MV-4-11 (cell line): ENCODE measurements around the gene FOLR3.
"Not testable (repeated sequence)": the region's sequence is repeated elsewhere in the genome, so short reads cannot be mapped to it uniquely, and the experiment has no call there.

Experiments
- DNase-seq: peaks from one replicate; lab custom pipeline; 2025; lab: John Stamatoyannopoulos, UW

Gene FOLR3

DNA sequence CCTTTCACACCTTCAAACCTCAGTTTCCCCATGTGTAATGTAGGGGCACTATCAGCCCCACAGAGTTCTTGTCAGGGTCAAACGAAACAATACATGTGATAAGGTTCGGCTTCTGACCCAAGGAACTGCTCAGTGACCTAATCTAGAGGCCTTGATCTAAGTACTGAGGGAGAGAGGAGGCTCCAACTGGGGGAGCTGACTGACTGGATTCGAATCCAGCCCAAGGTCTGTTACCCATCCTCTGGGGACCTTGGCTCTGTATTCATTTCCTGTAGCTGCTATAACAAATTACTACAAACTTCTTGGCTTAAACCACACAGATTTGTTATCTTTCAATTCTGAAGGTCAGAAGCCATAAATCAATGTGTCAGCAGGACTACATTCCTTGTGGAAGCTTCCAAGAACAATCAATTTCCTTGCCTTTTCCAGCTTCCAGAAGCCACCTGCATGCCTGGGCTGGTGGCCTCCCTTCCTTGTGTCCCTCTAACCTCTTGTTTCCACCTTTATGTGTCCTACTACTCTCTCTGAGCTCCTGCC is 12.3 kb upstream of the FOLR3 start:
- DNase-seq, result no peak

DNA sequence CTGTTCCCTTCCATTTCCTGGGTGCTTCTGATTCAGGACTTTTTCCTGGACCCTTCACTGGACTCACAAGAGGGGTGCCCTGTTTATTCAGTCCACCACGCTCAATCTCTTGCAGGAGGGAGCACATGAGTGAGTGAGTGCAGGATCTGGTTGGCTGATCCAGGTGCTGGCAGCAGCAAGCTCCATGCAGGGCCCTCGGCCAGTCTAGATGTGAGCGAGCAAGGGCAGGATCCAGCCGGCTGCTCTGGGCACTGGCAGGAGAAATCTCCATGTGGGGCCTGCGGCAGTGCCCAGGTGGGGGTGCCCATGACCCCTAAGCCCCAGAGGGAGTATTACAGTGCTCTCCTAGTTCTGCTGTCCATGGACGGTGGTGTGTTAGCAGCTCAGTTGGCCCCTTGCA is 11.5 kb upstream of the FOLR3 start:
- no peak for DNase-seq

DNA sequence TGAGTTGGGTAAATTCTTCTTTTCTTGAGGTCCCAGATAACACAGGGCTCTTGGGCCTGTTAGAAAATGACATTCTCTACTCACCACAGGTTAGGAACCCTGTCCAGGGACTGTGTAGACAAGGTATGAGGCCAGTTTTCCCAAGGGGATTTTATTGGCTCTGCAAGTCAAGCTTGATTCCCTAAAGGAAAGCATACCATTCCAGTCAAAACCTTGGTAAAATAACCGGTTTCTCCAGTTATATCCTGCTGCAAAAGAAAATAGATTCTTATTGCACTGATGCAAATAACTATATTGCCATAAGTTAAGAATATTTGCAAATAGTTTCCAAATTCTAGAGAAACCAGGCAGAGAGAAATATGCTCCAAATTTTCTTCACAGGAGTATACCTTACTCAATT is 9.6 kb upstream of the FOLR3 start:
- no peak for DNase-seq

DNA sequence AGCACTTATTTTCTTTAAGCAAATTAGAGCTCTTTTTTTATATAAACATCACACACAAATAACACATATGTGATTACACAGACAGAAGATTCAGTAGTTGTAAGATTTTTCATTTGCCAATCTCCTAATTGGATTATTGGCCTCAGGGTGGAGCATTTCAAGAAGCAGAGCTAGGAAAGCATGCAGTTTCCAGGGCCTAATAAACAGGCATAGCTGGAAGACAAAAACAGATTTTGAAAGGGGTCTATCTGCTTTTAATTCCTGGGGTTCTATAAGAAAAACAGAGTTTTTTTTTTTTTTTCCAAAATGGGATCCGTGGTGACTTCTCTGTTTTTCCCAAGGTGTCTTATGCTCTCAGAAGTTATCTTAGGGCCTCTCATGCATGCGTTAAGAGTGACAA is 7.6 kb upstream of the FOLR3 start:
- no peak for DNase-seq

DNA sequence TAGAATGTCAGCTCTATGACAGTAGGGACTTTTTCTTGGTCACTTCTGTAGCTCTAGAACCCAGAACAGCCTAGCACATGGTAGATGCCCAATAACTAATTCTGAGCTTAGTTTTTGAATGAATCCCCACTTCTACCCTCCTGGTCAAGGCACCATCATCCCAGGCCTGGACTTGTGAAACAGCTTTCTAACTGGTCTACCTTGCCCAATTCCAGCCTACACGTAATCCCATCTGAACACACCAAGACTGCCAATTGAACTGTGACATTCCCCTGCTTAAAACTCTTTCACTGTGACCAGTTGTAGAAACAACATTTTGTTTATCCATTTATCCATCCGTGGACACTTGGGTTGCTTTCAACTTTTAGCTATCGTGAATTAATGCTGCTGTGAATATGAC is 6.1 kb upstream of the FOLR3 start:
- no peak for DNase-seq

DNA sequence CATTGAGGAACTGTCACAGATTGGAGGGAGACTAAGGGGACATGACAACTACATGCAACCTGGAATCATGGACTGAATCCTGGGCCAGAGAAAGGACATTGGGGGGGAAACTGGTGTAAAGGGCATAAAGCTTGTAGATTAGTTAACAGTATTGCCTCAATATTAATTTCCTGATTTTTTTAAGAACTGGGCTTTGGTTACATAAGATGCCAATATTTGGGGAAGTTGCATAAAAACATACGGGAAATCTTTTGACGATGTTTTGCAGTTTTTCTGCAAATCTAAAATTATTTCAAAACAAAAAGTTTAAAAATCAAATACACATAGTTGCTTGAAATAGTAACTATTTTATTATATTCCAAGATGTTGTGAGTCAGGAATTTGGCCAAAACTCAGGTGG is 2.9 kb upstream of the FOLR3 start:
- peak; percentile 34 for DNase-seq

DNA sequence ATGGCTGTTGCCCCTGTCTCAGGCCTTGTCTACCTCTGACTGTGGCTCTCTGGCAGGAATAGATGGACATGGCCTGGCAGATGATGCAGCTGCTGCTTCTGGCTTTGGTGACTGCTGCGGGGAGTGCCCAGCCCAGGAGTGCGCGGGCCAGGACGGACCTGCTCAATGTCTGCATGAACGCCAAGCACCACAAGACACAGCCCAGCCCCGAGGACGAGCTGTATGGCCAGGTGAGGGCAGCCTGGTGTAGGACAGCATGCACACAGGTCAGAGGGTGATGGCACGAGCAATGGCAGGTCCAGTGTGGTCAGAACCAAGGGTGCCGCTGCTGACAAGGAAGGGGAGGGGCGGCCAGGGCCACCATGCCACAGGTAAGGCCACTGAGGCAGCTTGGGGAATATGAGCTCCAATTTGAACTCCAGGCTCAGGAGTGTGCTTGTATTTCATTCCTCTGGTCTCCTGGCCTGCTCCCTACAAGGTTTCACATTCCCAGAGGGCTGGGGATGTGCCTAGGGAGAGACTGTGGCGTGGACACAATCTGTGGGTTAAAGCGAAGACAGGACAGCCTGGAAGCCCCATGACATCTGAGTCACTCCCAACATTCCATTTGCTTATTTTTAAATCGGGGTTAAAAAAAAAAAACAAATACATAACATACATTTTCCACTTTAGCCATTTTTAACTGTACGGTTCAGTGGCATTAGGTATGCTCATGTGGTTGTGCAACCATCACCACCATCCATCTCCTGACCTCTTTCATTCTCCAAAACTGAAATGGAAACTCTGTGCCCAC is 562 bp downstream of the FOLR3 start:
- no peak for DNase-seq

DNA sequence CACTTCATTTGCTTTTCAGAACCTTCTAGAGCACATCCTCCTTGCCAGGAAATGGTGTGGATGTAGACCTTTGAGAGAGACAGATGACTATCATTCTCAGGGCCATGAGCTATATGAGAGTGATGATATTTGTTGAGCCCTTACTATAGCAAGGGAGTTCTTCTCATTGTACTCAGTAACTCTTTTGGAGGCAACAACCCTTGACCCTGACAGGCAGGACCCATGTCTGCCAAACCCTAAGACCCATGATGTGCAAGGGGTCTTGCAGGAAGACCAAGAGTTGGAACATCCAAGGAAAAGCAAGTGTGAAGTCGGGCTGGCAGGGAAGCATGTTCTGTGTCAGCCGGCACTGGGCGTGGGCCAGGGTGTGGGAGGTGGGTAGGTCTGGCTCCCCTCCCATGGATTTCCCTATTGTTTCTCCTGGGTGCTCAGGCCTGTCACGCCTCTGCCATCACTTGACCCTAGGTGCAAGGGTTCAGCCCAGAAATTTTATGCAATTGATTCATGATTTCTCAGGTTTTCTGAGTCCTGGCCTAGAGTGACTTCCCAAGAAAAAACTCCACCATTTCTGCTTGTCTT is 1.2 kb downstream of the FOLR3 start:
- no peak for DNase-seq

DNA sequence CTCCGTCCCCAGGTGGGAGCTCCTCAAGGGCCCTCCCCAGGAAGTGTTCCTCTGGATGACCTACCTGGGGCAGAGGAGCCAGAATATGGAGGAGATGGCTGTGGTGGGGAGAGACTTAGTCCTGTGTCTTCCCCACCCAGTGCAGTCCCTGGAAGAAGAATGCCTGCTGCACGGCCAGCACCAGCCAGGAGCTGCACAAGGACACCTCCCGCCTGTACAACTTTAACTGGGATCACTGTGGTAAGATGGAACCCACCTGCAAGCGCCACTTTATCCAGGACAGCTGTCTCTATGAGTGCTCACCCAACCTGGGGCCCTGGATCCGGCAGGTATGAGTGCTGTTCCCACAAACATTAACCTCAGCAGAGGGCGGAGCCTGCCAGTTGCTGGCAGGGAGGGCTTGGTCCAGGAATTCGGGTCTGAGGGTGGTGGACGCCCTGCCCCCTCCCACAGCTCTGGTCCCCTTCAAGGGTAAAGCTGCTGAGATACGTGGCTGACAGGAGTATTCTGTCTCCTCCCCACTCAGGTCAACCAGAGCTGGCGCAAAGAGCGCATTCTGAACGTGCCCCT is 3.4 kb downstream of the FOLR3 start:
- DNase-seq, result no peak

DNA sequence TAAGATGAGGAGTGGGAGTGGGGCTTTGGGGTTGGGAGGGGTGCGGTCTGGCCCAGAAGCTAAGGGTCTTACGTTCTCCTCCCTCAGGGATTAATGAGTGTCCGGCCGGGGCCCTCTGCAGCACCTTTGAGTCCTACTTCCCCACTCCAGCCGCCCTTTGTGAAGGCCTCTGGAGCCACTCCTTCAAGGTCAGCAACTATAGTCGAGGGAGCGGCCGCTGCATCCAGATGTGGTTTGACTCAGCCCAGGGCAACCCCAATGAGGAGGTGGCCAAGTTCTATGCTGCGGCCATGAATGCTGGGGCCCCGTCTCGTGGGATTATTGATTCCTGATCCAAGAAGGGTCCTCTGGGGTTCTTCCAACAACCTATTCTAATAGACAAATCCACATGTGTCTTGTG is 4.0 kb downstream of the FOLR3 start:
- no peak for DNase-seq

DNA sequence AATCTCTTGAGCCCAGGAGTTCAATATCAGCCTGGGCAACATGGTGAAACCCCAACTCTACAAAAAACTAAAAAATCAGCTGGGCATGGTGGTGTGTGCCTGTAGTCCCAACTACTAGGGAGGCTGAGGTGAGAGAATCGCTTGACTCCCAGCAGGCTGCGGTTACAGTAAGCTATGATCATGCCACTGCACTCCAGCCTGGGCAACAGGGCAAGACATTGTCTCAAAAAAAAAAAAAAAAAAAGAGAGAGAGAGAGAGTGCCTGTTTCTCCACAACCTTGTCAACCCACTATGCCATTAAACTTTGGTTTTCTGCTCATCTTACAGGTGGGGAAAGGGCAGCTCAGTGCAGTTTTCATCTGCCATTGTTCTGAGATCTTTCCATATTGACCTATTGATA is 5.1 kb downstream of the FOLR3 start:
- no peak for DNase-seq

DNA sequence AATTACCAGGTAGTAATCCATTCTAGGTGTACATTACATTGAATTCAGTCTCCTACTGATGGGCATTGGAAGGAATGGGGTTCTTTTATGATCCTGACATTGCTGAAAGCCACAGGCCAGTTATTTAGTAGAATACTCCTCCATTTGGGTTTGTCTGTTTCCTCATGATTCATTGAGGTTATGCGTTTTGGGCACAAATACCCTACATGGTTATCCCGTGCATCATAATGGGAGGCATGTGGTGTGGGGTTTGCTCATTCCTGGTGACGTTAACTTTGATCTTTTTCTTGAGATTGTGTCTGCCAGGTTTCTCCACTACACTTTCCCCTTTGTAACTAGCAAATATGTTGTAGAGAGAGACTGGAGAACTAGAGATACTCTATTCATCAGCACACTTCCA is 5.5 kb downstream of the FOLR3 start:
- peak; percentile 68 for DNase-seq

DNA sequence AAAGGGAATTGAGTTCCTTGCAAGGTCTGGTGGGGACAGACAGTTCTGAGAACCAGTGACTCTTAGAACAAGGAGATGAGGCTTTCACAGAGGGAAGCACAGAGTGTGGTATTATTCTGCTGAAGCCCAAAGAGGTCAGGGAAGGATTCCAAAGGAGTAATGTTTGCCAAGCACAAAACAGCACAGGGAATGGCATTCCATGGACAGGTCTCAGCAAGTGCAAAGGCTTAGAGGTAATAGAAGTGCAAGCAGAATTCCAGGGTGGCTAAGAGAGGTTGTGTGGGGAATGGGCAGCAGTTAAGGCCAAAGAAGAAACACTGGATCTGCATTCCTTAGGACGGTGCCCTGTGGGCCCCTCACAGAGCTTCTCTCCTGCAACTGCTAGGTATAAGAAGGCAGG is 6.6 kb downstream of the FOLR3 start:
- DNase-seq, result not testable (repeated sequence)

DNA sequence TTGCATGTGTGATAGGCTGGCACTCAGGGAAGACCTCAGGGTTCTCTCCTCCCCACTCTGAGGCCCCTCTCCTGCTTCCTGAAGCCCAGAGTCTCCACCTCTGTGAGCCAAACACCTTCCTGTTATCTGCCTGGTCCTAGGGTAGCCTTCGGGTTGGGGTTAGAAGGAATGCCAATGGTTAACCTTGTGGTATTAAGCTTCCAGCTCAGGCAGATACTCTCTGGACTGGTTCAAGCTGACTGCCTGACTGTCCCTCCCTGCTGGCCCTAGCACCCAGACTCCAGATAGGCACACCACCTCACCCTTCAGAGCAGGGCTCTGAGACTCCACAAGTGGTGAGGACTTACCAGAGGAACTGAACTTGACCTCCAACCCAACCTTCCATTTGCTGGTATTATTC is 7.0 kb downstream of the FOLR3 start:
- not testable (repeated sequence) for DNase-seq

DNA sequence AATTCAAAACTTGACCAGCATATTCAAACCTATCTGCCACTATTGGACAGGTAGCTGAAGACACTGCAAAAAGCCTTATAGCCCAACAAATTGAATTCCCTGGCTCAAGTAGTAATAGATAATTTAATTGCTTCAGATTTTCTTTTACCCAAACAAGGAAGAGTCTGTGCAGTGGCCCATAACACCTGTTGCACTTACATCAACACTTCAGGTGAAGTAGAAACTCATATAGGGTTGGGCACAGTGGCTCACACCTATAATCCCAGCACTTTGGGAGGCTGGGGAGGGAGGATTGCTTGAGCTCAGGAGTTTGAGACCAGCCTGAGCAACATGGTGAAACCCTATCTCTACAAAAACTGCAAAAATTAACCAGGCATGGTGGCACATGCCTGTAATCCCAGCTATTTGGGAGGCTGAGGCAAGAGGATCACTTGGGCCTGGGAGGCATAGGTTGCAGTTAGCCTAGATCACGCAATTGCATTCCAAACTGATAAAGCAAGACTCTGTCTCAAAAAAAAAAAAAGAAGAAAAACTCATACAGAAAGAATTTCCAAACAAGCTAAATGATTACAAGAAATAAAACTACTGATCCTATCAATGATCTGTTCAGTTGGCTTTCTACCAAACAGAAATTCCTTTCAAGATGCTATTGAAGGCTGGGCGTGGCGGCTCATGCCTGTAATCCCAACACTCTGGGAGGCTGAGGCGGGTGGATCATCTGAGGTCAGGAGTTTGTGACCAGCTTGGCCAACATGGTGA is 9.5 kb downstream of the FOLR3 start:
- no peak for DNase-seq

DNA sequence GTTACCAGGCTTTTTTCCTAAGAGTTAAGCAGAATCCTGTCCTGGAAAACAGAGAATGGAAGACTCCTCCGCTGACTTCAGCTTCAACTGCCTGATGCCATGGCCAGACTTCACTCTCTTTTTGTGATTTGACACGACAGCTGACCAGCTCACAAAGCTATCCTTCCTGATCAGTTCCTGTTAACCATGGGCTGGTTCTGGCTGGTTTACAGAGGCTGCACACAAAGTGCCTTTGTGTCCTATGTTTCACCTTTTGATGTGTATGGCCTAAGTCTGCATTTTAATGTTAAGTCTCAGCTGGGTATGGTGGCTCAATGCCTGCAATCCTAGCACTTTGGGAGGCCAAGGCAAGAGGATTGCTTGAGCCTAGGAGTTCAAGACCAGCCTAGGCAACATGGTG is 11.1 kb downstream of the FOLR3 start:
- DNase-seq, result no peak

DNA sequence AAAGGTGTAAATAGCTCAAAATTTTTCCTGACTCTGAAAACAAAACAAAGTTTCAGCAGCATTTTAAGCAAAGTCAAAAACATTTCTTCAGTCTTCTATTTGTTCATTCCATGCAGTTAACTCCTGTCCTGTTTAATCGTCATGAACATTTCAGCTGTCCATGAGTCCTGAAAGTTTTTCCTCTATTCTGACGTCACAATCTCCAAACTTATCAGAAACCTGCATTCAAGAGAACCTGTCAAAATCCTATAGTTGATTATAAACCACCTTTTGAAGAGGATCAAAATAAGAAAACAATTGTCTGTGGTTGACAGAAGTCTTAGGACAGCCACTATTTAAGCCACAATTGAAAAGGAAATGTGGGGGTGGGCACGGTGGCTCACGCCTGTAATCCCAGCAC is 15.4 kb downstream of the FOLR3 start:
- no peak for DNase-seq

DNA sequence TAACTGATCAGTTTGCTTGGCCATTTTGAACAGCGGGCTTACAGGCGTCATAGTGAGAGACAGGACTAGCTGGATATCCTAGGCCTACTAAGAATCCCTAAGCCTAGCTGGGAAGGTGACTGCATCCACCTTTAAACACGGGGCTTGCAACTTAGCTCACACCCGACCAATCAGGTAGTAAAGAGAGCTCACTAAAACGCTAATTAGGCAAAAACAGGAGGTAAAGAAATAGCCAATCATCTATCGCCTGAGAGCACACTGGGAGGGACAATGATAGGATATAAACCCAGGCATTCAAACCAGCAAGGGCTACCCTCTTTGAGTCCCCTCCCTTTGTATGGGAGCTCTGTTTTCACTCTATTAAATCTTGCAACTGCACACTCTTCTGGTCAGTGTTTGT is 18.3 kb downstream of the FOLR3 start:
- DNase-seq, result not testable (repeated sequence)

DNA sequence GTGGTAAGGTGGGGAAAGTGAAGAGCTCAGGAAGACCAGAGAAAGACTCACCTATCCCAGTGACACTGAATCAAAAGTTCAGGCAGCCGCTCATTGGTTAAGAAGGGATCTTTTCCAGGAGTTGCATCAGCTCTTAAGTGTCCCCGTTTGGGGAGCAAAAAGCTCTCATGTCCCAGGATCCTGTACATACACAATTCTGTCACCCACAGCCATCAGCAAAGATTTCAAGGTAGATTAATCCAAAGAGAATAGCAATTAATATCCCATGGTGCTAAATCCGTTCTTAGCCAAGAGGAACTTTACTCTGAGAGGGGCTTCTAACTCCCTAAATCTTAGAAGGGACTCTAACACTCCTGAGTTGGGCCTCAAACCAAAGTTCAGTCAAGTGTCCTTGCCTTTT is 19.3 kb downstream of the FOLR3 start:
- DNase-seq, result no peak

DNA sequence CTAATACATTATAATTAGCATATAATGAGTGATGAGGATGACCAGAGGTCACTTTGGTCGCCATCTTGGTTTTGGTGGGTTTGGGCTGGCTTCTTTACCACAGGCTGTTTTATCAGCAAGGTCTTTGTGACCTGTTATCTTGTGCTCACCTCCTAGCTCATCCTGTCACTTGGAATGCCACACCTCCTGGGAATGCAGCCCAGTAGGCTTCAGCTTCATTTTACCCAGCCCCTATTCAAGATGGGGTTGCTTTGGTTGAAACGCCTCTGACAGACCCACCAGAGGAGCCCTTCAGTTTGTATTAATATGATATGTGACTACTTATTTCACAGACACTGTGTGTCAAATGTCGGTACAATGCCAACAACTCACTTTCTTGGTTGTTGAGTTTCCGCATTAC is 20.2 kb downstream of the FOLR3 start:
- DNase-seq, result no peak

DNA sequence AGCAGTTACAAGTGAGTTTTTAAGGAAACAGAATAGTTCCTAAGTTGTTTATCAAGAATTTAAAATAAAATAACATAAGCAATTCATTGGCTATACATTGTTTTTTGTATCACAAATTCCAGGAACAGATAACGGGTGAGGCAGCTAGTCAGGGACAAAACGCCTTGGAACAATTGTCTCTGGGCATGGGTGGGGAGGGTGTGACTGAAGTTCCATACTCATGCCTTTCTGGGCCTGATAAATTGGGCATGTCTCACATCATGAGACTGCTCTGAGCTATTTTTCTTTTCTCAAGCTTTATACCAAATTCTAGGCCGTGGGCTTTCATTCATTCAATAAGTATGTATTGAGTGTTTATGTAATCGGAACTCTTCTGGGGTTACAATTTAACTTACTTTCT is 21.6 kb downstream of the FOLR3 start:
- no peak for DNase-seq

DNA sequence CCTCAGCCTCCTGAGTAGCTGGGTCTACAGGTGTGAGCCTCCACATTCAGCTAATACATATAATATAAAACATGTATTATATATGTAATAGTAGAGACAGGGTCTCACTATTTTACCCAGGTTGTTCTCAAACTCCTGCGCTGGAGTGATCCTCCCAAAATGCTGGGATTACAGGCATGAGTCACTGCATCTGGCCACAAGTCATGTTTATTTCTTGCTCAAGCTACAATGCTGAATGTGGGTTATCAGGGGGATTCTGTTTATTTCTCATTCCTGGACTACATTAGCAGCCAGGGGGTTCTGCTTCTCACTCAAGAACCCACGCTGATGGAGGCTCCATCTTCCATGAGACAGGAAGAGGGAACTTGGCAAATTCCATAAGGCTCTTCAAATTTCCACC is 24.8 kb downstream of the FOLR3 start:
- no peak for DNase-seq
